ENCODE measurements around the gene TSEN54.

GRCh38 chr17:75525806-75526554, 9.7 kb downstream of the TSEN54 start:
- TF ChIP-seq CTCF (IDR thresholded peaks at IDR 0.05) (no peak), POLR2A (IDR thresholded peaks at IDR 0.05) (no peak)
